Heart left ventricle (tissue), 13 donors: ENCODE data around the gene SATB2.

Experiments
- CTCF ChIP-seq, 12 donors: fragments of 200-600 bp; sonication (generic) in 4 of 12; IDR thresholded peaks; one replicate each; pipeline versions ENCODE4 v1.5.0 to v1.8.0; 2018 to 2022; ENCODE audit warnings: antibody characterized with exemption in 12 of 12, mild to moderate bottlenecking in 5 of 12
- POLR2A ChIP-seq, 2 donors: fragments of 450-650 bp; IDR thresholded peaks; one replicate each; pipeline ENCODE4 v1.6.1; 2017; ENCODE audit warnings: antibody characterized with exemption in 2 of 2, mild to moderate bottlenecking in 2 of 2, moderate library complexity in 2 of 2
- donor health status: ischemic (EF 13 %, LVEDD 7.1; RV severe dilation, severe dysfunction).
- donor health status: DM: no; HTN: yes; CAD: no.
- donor health status: DM: no; HTN: no; CAD: no.
- donor health status: ischemic (EF 25% LVEDD 6.9; RV normal size, moderate dysfunction).
- donor health status: ischemic (EF 25% LVEDD 5.7; RV mildly dilated, moderate dysfunction).
- donor health status: ischemic (EF 35%, LVEDD 5.7; RV mildly dilated, moderate dysfunction).
- donor health status: nonischemic (EF 11% LVEDD 7.7; RV severe dilation, severe dysfunction).
- donor health status: DM: yes; HTN: yes; CAD: no.
- donor health status: PGD.
- donor health status: ischemic (EF 29% LVEDD 5.4; RV normal size, mild dysfunction).
- donor health status: nonischemic (EF 23%, LVEDD 6.1; RV moderate dilation, normal function).

- TF ChIP-seq CTCF (IDR thresholded peaks at IDR 0.05) (no peak), POLR2A (IDR thresholded peaks at IDR 0.05) (no peak)
Measured at GRCh38 chr2:199322151-199322550, 135.6 kb downstream of the SATB2 start.
